H4 (cell line): ENCODE data around the gene CRACR2A. TPM values are rescaled to one million over a fixed set of nuclear protein-coding genes. Genes with fewer than 3 reads are reported as not detected.

ENCODE experiments used
- DNase-seq: peaks from one replicate; pipeline ENCODE4 v3.0.0-alpha.2; 2015; ENCODE audit warnings: low spot score
- total RNA-seq: library from RNA; depleted of rRNA; stranded (reverse); fragments of >200 nt; shearing (Covaris generic); gene quantifications from 2 replicates; pipeline ENCODE4 v1.2.3, GENCODE V29; 2014

The CRACR2A gene
- total RNA-seq, 1 experiment from 2014 or later: 0.10 TPM

GRCh38 chr12:3622021-3622821 is 130.7 kb downstream of the CRACR2A start:
- no peak for DNase-seq

GRCh38 chr12:3620856-3621255 is 132.1 kb downstream of the CRACR2A start:
- no peak for DNase-seq

- DNase-seq: no peak
Observed at GRCh38 chr12:3617565-3617964, 135.3 kb downstream of the CRACR2A start.

- no peak for DNase-seq
Observed at GRCh38 chr12:3615862-3616261, 137.0 kb downstream of the CRACR2A start.

GRCh38 chr12:3614806-3615466 is 138.0 kb downstream of the CRACR2A start:
- no peak for DNase-seq

- DNase-seq: no peak
Observed at GRCh38 chr12:3613641-3614395, 139.1 kb downstream of the CRACR2A start.

GRCh38 chr12:3611860-3612703 is 140.8 kb downstream of the CRACR2A start:
- no peak for DNase-seq

- no peak for DNase-seq
Observed at GRCh38 chr12:3607821-3608220, 145.1 kb downstream of the CRACR2A start.

- DNase-seq: no peak
Observed at GRCh38 chr12:3607039-3607720, 145.7 kb downstream of the CRACR2A start.

- no peak for DNase-seq
Observed at GRCh38 chr12:3606128-3606527, 146.8 kb downstream of the CRACR2A start.

- DNase-seq: no peak
Observed at GRCh38 chr12:3605692-3606091, 147.2 kb downstream of the CRACR2A start.

GRCh38 chr12:3604748-3605586 is 147.9 kb downstream of the CRACR2A start:
- DNase-seq: no peak

- no peak for DNase-seq
Observed at GRCh38 chr12:3604286-3604685, 148.6 kb downstream of the CRACR2A start.

- no peak for DNase-seq
Observed at GRCh38 chr12:3603576-3603975, 149.3 kb downstream of the CRACR2A start.

- DNase-seq: no peak
Observed at GRCh38 chr12:3602488-3602887, 150.4 kb downstream of the CRACR2A start.

GRCh38 chr12:3601461-3602150 is 151.3 kb downstream of the CRACR2A start:
- no peak for DNase-seq

- no peak for DNase-seq
Observed at GRCh38 chr12:3600951-3601350, 152.0 kb downstream of the CRACR2A start.

- DNase-seq: no peak
Observed at GRCh38 chr12:3600039-3600720, 152.7 kb downstream of the CRACR2A start.
